Measurements from ENCODE around the gene ADARB2.

The ADARB2 gene

DNA sequence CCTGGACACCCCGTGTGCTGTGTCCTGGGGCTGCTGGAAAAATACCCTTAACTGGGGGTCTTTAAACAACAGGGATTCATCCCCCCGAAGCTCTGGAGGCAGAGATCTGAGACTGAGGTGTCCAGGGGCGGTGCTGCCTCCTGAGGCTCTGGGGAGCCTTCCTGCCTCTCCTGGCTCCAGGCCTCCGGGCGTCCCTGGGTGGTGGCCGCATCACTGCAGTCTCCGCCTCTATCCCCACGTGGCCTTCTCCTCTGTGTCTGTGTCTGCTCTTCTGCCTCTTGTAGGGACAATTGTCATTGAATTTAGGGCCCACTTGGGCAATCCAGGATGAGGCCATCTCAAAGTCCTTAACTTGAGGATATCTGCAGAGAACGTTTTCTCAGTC, 464.6 kb downstream of the ADARB2 start:
- peaks cover 14% of the 10 kb centered on the region for H3K4me1 ChIP-seq
- TF ChIP-seq, protein P1, sequence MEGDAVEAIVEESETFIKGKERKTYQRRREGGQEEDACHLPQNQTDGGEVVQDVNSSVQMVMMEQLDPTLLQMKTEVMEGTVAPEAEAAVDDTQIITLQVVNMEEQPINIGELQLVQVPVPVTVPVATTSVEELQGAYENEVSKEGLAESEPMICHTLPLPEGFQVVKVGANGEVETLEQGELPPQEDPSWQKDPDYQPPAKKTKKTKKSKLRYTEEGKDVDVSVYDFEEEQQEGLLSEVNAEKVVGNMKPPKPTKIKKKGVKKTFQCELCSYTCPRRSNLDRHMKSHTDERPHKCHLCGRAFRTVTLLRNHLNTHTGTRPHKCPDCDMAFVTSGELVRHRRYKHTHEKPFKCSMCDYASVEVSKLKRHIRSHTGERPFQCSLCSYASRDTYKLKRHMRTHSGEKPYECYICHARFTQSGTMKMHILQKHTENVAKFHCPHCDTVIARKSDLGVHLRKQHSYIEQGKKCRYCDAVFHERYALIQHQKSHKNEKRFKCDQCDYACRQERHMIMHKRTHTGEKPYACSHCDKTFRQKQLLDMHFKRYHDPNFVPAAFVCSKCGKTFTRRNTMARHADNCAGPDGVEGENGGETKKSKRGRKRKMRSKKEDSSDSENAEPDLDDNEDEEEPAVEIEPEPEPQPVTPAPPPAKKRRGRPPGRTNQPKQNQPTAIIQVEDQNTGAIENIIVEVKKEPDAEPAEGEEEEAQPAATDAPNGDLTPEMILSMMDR (IDR thresholded peaks at IDR 0.05; ENCODE audit: low read depth, low read length) = no peak

DNA sequence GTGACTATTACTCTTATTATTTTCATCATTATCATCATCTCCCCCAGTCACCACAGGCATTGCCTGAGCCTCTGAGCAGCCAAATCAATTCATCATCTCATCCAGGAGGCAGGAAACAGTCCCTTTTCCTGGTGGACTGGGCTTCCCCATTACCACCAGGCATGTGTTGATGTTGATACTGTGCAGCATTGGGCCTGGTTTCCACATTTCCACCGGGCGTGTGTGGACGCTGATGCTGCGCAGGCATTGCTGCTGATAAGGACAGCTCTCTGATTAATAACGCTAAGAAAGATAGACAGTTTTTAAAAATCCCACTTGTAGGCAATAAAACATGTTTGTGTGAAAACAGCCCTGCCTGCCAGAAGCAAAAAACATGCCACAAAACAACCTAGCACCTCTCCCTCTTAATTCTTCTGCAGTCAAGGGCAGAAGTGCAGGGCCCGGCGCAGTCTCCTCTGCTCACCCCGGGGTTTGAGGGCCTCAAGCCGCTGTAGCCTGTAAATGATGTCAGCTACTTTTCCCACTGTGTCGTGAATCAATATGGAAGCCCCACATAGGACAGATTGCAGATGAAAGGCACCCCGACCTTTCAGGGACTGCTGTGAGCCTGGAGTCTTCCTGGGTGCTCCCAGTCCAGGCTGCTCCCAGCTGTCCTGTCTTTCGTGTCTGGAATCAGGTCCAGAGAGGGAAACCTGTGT, 465.1 kb downstream of the ADARB2 start:
- no peaks in the 10 kb centered on the region for H3K36me3 ChIP-seq
- H3K9me3 ChIP-seq = no peaks in the 10 kb centered on the region
- peaks cover 14% of the 10 kb centered on the region for H3K4me1 ChIP-seq
- TF ChIP-seq, protein P1 (IDR thresholded peaks at IDR 0.05; ENCODE audit: low read depth, low read length) = no peak
- H3K4me3 ChIP-seq (ENCODE audit: low read depth, low read length) = no peak overlapping the region
- no peaks in the 10 kb centered on the region for H3K27me3 ChIP-seq
- peak; percentile 77 for DNase-seq

More for the DNA sequence above, 464.6 kb downstream of the ADARB2 start:
- H3K9me3 ChIP-seq = no peaks in the 10 kb centered on the region
- H3K36me3 ChIP-seq = no peaks in the 10 kb centered on the region
- H3K4me3 ChIP-seq (ENCODE audit: low read depth, low read length) = no peak overlapping the region
- DNase-seq = peak; percentile 56
- H3K27me3 ChIP-seq = no peaks in the 10 kb centered on the region

DNA sequence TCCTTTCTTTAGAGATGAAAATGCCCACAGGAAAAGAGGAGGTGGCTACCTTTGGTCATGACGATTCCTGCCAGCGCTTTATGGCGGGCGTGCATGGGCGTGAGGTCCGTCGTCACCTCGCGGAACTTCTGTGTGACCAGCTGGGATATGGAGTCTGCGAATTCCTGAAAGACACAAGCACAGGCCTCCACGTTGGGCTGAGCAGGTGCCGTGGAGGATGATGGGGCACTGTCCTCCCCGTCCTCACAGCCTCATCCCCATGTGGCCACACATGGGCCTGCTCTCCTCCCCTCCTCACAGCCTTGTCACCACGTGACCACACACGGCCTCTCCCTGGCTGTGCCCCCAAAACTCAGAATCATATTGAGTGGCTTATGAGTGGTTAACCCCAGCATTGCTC, 466.4 kb downstream of the ADARB2 start:
- peaks cover 14% of the 10 kb centered on the region for H3K4me1 ChIP-seq
- TF ChIP-seq, protein P1 (IDR thresholded peaks at IDR 0.05; ENCODE audit: low read depth, low read length) = no peak
- H3K27me3 ChIP-seq = no peaks in the 10 kb centered on the region
- DNase-seq = no peak
- H3K36me3 ChIP-seq = no peaks in the 10 kb centered on the region
- H3K4me3 ChIP-seq (ENCODE audit: low read depth, low read length) = no peak overlapping the region
- H3K9me3 ChIP-seq = no peaks in the 10 kb centered on the region

DNA sequence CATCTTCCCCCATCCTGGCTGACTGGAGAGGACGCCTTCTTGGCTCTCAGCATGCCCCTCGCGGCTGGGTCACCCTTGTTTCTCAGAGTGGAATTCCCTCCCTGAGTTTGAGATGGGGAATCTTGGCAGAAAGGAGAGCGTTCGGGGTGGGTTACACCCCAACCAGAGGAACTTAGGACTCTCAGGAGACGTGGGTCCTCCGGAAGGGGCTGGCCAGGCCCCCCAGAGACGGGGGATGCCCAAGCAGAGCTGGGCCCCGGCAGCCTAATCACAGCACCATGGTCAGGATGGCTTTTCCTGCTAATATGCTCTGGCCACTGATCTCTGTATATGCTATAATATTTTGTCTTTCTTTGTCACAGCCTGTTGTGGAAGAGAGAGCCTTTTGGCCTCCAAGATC, 466.8 kb downstream of the ADARB2 start:
- H3K9me3 ChIP-seq = no peaks in the 10 kb centered on the region
- H3K27me3 ChIP-seq = no peaks in the 10 kb centered on the region
- peaks cover 14% of the 10 kb centered on the region for H3K4me1 ChIP-seq
- TF ChIP-seq, protein P1 (IDR thresholded peaks at IDR 0.05; ENCODE audit: low read depth, low read length) = no peak
- DNase-seq = no peak
- H3K4me3 ChIP-seq (ENCODE audit: low read depth, low read length) = no peak overlapping the region
- no peaks in the 10 kb centered on the region for H3K36me3 ChIP-seq

DNA sequence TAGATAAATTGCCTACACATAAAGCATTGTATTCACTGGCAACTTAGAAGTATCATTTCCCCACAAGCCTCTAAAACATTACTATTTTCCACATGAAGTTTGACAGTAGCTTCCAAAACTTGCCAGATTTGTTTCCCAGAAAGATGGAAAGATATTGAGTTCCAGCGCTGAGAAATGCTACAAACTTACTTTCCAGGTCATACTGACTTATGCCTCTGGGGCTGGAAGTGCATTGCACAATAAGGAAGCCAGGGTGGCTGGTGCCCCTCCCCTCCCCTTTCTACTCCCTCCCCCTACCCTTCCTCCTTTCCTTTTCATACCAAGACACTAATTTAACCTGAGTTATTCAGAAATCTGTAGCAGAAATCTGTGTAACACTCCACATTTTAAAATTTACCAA, 468.5 kb downstream of the ADARB2 start:
- DNase-seq = no peak
- TF ChIP-seq, protein P1 (IDR thresholded peaks at IDR 0.05; ENCODE audit: low read depth, low read length) = no peak

DNA sequence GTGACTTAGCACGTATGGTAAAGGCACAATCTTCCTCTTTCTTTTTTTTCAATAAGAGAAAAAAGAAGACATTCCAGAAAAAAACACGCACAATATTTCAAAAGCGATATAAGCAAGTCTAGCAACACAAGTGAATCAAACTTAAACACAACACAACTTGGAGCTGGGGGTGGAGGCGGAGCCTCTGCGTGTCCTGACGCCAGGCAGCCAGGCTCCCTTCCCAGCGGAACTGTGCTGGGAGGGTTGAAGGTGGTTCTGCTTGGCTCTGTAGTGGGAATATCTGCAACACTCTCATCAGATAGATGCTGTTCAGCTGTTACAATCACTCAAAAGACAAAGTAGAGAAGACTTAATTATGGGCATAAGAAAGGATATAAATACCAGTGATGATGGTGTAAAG, 469.8 kb downstream of the ADARB2 start:
- Histone ChIP-seq H3K9me3 (no peaks in the 10 kb centered on the region), H3K27me3 (no peaks in the 10 kb centered on the region), H3K4me3 (ENCODE audit: low read depth, low read length) (no peak overlapping the region), H3K4me1 (peaks cover 9% of the 10 kb centered on the region), H3K36me3 (no peaks in the 10 kb centered on the region)
- TF ChIP-seq, protein P1 (IDR thresholded peaks at IDR 0.05; ENCODE audit: low read depth, low read length) = no peak
- DNase-seq = no peak

More for the DNA sequence above, 468.5 kb downstream of the ADARB2 start:
- H3K36me3 ChIP-seq = no peaks in the 10 kb centered on the region
- no peaks in the 10 kb centered on the region for H3K27me3 ChIP-seq
- peaks cover 14% of the 10 kb centered on the region for H3K4me1 ChIP-seq
- no peaks in the 10 kb centered on the region for H3K9me3 ChIP-seq
- no peak overlapping the region for H3K4me3 ChIP-seq (ENCODE audit: low read depth, low read length)

All from BE2C (cell line).